Hematopoietic multipotent progenitor cell treated with erythropoietin and hydrocortisone succinate and interleukin-3 and kit ligand, for 17 days (in vitro differentiated cells): ENCODE measurements around the gene TMEM203.
A peak's percentile ranks its signal among the peaks of the same experiment; 100 is the strongest.
"Not testable (repeated sequence)": the region's sequence is repeated elsewhere in the genome, so short reads cannot be mapped to it uniquely, and the experiment has no call there.

Experiments used
- DNase-seq: peaks from one replicate; pipeline ENCODE4 v3.0.0-alpha.2; 2015; ENCODE audit warnings: low spot score

The TMEM203 gene

DNA sequence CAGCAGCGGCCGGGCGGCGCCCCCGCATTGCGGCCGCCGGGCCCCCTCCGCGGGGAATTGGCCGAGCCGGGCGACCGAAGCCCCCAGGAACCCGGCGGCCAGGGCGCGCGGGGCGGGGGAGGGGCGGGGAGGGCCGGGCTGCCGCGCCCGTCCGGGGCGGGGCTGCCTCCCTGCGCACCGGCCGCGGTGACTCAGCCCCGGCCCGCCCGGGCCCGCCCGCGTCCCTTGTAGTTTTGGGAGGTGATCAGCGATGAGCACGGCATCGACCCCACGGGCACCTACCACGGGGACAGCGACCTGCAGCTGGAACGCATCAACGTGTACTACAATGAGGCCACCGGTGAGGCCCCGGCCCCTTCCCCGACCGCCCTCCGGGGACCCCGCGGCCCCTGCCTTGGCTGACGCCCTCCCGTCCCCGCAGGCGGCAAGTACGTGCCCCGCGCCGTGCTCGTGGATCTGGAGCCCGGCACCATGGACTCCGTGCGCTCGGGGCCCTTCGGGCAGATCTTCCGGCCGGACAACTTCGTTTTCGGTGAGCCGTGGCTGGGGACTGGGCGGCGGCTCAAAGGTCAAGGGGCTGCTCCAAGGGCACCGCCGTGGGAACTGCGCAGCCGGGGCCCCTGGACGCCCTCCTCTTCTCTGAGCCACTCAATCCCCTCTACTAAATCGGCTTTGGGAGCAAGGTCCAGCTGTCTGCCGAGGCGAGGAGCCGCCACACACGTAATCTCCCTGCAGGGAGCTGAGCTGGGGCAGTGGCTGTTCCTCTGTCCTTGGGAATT is 36.2 kb upstream of the TMEM203 start:
- peak; percentile 87 for DNase-seq

DNA sequence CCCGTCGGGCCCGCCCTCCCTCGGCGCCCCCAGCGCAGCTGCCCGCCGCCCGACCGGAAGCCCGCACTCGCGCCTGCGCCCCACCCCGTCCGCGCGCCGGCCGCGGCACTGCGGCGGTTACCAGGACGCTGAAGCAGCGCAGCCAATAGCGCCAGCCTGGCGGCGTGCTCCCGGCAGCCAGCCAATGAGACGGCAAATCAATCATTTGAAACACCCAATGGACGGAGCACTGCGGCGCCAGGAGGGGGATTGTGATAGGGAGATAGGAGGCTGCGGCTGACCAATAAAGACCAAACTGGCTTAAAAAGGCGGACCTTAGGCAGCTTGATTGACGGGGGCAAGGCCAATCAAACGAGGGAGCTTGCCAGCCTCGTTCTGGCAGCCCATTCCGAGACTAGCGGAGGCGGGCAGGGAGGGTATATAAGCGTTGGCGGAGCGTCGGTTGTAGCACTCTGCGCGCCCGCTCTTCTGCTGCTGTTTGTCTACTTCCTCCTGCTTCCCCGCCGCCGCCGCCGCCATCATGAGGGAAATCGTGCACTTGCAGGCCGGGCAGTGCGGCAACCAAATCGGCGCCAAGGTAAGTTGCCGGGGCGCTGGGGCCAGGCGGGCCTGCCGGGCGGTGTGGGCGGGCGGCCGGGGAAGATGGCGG is 35.5 kb upstream of the TMEM203 start, which contains the start of gene TUBB4B:
TUBB4B (plus strand) TSS at position 447 of the 649 bp plus-strand sequence; CDS start at position 521, 74 bp downstream.
- peak; percentile 100 for DNase-seq

DNA sequence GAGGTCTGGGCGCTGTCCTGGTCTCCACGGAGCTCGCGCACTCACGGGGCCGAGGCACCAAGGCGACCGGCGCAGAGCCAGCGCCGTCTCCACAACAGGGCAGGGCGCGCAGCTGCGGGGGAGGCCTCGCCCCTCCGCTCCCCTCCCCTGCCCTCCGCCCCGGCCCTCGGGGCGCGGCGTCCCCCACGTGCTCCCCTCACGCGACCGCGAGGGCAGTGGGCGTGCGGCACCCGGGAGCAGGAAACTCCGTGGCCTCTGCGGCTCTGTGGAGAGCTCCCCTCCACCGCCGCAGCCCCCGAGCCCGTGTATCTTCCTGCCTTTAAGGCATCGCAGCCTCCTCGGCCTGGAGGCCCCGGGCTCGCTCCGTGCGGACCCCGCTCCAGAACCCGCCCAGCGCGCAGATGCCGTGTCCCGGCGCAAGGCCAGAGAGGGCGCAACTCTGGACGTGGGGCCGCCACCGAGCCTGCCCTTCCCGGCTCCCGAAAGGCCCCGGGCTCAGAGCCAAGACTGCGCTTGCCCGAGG is 34.9 kb upstream of the TMEM203 start:
- DNase-seq: peak; percentile 66

DNA sequence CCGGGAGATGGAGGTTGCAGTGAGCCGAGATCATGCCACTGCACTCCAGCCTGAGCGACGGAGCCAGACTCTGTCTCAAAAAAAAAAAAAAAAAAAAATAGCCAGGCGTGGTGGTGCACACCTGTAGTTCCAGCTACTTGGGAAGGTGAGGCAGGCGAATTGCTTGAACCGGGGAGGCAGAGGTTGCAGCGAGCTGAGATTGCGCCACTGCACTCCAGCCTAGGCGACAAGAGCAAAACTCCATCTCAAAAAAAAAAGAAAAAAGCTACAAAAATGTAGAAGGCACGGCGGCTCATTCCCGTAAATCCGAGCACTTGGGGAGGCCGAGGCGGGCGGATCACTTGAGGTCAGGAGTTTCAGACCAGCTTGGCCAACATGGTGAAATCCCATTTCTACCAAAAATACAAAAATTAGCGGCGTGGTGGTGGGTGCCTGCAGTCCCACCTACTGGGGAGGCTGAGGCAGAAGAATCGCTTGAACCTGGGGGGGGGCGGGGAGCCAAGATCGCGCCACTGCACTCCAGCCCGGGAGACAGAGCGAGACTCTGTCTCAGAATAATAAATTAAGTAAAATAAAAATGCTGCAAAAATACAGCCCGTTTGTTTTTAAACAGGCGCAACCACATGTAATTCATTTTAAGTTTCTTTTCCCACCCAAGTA is 34.2 kb upstream of the TMEM203 start:
- DNase-seq: not testable (repeated sequence)

DNA sequence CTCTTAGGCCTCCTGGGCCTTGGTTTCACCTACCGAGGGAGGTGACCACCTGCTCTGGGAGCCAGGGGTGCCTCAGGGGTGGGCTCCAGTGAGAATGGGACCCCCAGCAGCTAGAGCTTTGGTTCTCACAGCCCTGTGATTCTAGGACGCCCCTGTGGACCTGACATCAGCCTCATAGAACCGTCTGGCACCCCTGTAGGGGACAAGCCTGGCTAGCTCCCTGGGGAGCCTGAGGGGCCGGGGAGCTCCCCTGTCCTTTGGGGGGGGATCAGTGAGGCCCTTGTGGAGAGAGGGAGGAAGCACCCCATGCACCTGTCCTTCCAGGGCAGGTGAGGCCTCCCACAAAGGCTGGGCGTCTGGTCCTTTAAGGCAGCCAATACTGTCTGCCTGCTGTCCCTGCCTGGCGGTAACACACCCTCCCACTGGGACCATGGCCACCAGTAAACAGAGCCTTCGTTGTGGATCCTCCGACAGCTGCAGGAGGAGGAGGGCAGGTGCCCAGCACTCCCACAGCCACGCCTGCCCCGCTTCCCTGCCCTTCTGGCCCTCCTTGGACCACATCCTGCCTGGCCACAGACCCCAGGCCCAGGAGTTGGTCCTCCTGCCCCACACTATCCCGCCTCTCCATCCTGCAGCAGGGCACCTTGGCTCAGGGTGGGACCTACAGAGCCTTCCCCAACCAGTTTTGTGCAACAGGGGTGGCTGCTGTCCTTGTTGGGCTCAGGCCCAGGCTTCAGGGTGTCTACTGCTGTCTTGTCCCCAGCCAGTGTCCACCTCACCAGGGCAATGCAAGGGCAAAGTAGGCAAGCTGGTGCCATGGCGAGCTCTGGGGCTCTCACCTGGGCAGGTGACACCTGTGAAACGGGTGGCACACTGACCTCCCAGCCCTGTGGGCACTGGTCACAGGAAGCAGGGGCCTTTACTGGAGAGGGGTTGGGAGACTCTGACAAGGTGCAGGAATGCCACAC is 32.6 kb upstream of the TMEM203 start:
- no peak for DNase-seq

DNA sequence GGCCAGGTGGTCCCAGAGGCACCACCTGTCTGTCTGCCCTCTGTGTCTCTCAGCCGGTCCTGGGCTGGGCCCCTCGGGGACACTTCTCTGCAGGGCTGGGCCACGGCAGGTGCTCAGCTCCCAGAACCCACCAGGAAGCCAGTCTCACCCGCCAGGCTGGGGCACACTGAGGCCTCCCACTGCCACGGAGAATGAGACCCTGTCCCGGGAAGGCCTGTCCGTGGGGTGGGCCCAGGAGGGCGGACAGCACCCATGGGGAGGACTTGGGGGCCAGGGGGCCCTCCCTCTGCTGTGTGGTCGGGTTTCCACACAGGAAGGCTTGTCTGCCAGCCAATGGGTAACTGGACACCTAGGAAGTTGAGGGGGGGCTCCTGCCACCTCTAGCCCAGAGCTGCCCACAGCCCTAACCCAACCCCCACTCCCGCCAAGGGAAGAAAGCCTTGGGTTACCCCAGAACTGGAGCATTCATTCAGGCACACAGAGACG is 31.5 kb upstream of the TMEM203 start:
- DNase-seq: no peak

DNA sequence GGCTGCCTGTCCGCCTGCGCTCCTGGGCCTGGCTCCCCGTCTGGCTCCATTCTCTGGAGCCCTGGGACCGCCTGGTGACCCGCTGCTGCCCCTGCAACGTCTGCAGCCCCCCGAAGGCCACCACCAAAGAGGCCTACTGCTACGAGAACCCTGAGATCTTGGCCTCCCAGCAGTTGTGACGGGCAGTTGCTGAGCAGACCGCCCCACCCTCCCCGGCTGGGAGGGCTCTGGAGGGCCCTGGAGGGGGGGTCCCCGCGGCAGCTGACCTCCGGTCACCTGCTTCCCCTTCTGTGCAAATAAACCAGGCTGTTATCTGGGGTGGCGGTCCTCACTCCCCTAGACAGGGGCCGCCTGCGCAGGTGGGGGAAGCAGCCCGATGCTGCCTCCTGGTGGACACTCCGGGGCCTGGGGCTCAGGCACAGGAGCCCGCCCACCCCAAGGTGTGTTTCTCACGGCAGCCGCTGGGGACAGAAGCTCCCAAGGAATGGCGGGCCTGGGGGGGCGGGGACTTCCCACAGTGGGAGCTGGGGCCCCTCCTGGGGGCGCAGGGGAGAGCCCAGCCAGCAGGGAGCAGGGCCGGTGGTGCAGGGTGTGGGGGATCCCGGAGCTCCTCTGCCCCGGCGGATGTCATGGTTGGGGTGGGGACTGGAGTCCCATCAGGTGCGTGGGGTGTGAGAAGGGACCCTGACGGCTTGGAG is 30.9 kb upstream of the TMEM203 start:
- DNase-seq: peak; percentile 90

DNA sequence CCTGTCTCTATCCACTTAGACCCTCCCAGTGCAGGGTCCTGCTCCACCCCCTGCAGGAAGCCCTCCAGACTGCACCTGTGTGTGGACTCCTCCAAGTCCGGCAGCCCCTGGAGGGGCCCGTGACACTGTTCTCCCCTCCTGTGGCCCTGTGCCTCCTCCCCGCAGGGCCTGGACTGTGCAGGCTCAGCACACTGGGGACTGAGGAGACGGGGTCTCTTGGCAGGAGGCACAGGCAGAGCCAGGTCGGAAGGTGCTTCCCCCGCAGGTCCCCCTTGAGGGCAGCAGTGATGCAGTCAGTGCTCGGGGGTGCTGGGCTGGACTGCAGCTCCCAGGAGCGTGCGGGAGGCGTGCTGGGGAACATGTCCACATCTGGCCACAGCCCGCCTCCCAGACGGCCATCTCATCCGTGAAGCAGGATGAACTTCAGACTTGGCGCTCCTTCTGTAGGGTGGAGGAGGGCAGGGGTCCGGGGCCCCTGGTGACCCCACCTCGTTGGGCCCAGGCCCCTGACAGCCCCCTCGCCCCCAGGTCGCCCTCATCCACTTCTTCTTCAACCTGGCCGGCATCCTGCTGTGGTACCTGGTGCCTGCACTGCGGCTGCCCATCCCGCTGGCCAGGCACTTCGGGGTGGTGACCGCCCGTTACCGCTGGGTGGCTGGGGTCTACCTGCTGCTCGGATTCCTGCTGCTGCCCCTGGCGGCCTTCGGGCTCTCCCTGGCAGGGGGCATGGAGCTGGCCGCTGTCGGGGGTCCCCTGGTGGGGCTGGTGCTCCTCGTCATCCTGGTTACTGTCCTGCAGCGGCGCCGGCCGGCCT is 30.2 kb upstream of the TMEM203 start:
- DNase-seq: no peak

DNA sequence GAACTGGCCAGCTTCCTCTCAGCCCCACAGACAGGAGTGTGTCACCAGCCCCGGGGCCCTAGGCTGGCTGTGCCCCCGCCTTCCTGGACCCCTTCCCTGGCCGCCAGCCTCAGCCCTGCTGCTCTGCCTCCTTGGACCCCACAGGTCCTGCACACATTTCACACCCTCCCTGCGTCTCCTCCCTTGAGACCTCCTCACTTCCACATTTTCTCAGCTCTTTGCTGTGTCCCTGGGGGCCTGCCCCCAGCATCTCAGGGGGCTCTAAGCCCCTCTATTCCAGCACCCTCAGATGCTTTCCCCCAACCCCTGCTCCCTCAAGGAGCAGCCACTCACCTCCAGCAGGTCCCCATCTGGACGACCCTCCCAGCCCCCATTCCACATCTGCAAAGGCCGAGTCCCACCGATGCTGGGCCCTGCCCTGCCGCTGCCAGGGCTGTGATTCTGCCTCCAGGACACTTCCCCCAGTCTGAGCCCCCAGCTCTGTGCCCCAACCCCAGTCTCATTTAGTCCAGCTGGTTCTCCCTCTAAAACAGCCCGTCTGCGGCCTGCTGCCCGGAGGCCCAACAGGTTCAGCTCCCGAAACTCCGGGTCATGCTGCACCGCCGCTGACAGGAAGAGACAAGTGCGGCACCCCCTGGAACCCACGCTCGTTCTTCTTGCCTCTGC is 29.4 kb upstream of the TMEM203 start:
- DNase-seq: no peak

DNA sequence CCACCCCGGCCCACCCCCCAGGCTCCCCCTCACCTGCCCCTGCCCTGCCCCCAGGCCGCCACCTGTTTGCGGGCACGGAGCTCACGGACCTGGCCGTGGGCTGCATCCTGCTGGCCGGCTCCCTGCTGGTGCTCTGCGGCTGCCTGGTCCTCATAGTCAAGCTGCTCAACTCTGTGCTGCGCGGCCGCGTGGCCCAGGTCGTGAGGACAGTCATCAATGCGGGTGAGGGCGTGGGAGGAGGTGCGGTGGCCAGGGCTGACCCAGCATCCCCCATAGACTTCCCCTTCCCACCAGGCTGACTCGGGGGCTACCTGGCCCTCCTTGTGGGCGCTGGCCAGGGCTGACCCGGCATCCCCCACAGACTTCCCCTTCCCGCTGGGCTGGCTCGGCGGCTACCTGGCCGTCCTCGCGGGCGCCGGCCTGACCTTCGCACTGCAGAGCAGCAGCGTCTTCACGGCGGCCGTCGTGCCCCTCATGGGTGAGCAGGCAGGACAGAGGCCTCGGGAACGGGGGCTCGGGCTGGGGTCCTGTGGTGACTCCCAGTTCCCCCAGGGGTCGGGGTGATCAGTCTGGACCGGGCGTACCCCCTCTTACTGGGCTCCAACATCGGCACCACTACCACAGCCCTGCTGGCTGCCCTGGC is 28.7 kb upstream of the TMEM203 start:
- no peak for DNase-seq

DNA sequence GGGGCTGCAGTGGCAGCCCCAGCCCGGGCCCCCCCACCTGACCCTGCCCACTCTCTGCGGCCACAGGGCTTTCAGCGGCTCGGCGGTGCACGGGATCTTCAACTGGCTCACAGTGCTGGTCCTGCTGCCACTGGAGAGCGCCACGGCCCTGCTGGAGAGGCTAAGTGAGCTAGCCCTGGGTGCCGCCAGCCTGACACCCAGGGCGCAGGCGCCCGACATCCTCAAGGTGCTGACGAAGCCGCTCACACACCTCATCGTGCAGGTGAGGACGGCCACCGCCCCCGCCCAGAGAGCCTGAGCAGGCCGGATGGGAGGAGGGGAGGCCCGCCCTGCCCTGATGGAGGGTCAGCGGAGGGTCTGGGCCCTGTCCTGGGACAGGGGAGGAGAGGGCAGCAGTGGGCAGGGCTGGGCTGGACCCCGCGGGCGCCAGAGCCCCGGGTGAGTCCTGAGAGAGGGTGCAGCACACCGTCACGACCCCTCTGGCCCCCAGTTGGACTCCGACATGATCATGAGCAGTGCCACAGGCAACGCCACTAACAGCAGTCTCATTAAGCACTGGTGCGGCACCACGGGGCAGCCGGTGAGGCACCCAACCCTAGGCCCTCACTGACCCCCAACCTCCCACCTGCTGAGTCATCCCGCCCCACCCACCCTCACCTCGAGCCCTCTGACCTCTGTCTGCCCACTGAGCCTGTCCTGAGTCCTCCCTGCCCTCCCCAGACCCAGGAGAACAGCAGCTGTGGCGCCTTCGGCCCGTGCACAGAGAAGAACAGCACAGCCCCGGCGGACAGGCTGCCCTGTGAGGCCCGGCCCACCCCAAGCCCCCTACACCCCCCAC is 27.9 kb upstream of the TMEM203 start:
- DNase-seq: no peak

DNA sequence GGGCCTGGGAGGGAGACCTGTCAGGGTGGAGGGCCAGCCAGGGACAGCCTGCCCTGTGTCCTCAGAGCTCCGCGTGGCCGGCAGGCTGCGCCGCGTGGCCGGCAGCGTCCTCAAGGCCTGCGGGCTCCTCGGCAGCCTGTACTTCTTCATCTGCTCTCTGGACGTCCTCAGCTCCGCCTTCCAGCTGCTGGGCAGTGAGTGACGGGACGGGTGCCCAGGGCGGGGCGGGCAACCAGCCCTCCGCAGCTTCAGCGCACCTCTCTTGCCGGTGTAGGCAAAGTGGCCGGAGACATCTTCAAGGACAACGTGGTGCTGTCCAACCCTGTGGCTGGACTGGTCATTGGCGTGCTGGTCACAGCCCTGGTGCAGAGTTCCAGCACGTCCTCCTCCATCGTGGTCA is 27.1 kb upstream of the TMEM203 start:
- DNase-seq: no peak

DNA sequence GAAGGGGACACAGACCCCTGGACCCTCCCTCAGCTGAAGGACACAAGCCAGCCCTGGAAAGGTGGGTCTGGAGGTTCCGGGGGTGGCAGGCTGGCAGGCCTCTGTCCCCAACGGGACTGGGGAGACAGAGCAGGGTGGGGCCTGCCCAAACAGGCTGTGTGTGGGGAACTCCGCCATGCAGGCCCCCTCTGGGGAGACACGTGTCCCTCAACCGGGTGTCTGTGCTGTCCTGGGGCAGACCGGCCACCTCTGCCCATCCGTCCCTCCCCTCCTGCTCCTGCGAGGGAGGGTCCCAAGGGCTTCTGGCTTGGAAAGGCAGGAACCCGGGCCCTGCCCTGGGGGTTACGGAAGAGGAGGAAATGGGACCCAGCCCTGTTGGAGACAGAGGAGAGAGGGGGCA is 26.7 kb upstream of the TMEM203 start:
- no peak for DNase-seq

DNA sequence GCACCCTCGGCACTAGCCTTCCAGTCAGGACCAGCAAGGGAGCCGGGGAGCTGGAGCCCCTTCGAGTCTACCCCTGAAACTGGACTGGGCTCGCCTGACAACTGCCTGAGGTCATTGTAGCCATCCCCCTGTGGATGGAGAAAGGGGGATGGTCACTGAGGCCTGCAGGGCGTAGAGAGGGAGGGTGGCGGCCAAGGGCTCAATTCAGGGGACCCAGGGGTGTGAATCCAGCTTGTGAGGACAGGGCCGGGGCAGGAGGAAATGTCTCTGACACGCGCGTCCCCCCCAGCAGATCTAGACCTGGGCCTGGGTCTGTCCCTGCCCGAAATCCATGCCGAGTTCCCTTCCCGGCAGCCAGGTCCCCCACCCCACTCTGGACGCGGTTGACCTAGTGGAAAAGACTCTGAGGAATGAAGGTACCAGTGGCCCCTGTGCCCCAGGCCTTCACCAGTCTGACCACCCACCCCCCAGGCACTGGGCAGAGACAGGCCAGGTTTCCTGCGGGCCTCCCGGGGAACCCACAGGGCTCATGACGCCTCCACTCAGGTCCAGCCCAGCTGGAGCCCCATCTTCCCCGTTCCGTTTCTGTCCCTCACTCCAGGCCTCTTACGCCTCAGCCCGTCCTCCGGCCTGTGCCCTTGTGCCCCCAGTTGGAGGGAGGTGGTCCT is 26.1 kb upstream of the TMEM203 start:
- DNase-seq: no peak

DNA sequence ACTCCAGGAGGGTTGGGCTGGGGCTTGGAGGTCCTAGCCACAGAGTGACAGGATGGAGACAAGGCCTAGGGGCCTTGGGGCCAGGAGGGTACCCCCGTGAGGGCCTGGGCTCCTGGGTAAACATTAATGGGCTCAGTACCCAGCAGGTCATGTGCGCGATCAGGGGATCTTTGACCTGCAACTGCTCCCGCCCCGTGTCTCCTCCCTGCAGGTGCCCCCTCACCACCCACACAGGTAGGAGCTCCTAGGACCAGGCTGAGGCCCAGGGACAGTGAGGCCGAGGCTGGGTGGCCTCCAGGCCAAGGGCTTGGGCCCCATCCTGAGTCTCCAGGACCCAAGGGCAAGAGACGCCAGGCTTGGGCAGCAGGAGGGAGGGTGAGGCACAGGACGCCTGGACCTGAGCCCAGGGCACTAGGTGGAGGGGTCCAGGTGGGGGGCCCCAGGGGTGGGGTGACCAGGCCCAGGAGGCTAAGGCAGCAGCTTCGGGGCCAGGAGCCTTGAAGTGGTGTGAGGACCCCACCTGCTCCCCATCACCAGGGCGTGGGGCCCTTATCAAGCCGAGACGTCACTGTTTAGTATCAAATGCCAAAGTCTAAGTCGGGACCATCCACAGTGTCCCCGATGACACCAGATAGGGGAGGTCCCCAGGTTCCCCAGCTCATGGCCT is 25.4 kb upstream of the TMEM203 start, which contains the start of gene SLC34A3:
SLC34A3 (plus strand) TSS at position 197 of the 667 bp plus-strand sequence. CDS start 802 bp downstream, outside the sequence.
- no peak for DNase-seq

DNA sequence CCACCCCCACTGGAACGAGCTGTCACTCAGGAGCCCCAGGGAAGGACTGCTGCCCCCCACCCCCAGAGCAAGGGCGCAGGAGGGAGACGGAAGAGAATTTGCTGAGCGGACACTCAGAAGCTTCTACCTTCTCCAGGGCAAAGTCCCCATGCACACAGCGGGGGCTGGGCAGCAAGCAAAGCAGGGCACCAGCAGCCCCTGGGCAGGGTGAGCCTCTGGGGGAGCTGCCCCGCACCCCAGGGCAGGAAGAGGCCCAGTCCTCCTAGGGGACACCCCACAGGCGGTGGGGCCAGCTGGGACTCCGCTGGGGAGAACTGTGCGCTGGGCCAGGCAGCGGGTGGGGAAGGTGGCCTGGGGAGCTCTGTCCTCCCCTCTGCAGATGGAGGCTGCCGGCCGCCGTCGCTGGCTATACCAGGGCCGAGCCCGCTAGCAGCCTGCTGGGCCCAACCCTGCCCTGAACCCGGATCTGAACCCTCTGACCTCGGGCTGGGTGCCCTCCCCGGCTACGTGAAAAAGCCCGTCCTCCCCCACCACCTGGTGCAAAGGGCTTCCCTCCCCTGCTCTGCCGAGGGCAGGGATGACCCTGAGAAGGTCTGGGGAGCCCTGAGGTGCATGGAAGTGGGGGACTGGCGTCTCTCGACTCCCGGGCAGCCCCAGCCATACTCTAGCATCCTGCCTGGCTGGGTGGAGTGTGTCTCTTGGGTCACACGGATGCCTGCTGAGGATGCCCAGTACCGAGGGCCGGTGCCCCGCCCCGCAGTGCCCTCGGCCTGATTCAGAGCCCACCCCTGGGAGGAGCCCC is 24.7 kb upstream of the TMEM203 start:
- no peak for DNase-seq
